Esophagus muscularis mucosa (tissue), 4 donors: ENCODE measurements around the gene FIBIN.

Experiments used
- EP300 ChIP-seq: sonication (generic); formaldehyde crosslinking; IDR thresholded peaks from one replicate; pipeline ENCODE4 v1.6.1; 2017; ENCODE audit warnings: antibody characterized with exemption
- POLR2A ChIP-seq: fragments of 450-650 bp; IDR thresholded peaks from one replicate; pipeline ENCODE4 v1.6.1; 2017; ENCODE audit warnings: antibody characterized with exemption, moderate library complexity, mild to moderate bottlenecking, low read depth
- POLR2AphosphoS5 ChIP-seq, 2 donors: sonication (generic); formaldehyde crosslinking; IDR thresholded peaks; one replicate each; pipeline ENCODE4 v1.6.1; 2017; ENCODE audit warnings: antibody characterized with exemption in 2 of 2
- TF ChIP-seq, protein P1 (sequence below), 3 experiments: fragments of 200-600 bp in 2 of 3; fragments of 450-650 bp in 1 of 3; sonication (generic) in 2 of 3; IDR thresholded peaks; one replicate each; pipeline ENCODE4 v1.5.1; 2017 to 2019; ENCODE audit warnings: antibody characterized with exemption in 3 of 3, mild to moderate bottlenecking in 2 of 3, moderate library complexity in 1 of 3

GRCh38 chr11:26971961-26972360 lies 22.0 kb upstream of the FIBIN start:
- TF ChIP-seq, protein P1, sequence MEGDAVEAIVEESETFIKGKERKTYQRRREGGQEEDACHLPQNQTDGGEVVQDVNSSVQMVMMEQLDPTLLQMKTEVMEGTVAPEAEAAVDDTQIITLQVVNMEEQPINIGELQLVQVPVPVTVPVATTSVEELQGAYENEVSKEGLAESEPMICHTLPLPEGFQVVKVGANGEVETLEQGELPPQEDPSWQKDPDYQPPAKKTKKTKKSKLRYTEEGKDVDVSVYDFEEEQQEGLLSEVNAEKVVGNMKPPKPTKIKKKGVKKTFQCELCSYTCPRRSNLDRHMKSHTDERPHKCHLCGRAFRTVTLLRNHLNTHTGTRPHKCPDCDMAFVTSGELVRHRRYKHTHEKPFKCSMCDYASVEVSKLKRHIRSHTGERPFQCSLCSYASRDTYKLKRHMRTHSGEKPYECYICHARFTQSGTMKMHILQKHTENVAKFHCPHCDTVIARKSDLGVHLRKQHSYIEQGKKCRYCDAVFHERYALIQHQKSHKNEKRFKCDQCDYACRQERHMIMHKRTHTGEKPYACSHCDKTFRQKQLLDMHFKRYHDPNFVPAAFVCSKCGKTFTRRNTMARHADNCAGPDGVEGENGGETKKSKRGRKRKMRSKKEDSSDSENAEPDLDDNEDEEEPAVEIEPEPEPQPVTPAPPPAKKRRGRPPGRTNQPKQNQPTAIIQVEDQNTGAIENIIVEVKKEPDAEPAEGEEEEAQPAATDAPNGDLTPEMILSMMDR (IDR thresholded peaks at IDR 0.05) = no peak
- TF ChIP-seq EP300 (no peak), POLR2A (no peak), POLR2AphosphoS5 (IDR thresholded peaks at IDR 0.05) (no peak)
